ENCODE measurements around the gene ROPN1. TPM values are rescaled to one million over a fixed set of nuclear protein-coding genes. Genes with fewer than 3 reads are reported as not detected.

The ROPN1 gene
- polyA plus RNA-seq, 3 donors from 2014 or later, result not detected

DNA sequence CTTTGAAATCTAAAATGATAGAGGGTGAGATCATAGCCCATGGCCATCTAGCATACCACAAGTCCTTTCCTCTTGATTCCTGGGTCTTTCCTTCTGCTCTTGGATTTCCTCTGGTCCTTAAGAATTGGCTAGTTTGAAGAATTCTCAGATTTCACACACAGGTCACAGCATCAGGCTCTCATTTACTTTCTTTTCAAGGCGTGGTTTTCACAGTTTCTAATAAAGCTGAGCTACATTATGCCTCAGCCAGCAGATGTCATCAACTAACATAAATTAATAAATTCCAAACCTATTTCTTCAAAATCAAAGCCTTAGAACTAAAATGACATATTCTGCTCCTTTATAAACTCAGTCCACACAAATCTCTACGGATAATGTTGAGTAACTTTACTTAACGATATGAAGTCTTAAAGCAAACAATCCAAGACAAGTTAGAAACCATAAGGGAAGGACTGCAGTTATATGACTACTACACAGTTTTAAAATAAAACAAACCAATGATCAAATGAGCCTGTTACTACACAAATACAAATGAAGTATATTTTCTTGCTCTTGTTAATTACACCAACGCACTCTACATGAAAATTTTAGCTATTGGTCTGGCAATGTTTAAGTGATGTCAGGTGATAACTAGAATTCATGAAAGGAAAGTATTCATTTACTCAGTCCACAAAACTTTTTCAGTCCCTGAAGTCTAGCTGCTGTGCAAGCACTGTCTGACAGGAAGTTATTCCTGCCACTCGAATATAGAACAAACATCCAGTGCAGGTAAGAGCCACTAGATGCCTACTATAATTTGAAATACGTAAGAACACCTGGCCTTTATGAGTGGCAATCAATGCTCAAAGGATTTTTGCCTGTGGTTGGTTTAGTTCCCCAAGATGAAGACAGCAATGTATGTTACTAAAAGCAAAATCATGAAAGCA is 40.1 kb downstream of the ROPN1 start:
- peak overlapping the region in 1 of 6 donors; percentile 37 for H3K27ac Mint-ChIP-seq
- H3K4me3 Mint-ChIP-seq, result no peak overlapping the region
- no peaks in the 10 kb centered on the region for H3K4me1 Mint-ChIP-seq
- no peak for DNase-seq
- peaks cover 0 to 1% (median 0%) of the 10 kb centered on the region in 3 donors for H3K27me3 Mint-ChIP-seq (ENCODE audit: low read depth in 3 of 3)
- H3K36me3 Mint-ChIP-seq, result peaks cover 5 to 43% (median 30%) of the 10 kb centered on the region in 3 donors
- no peaks in the 10 kb centered on the region for H3K9me3 Mint-ChIP-seq

GRCh38 chr3:123949641-123950040 is 42.3 kb downstream of the ROPN1 start:
- H3K9me3 Mint-ChIP-seq, result no peaks in the 10 kb centered on the region
- H3K4me3 Mint-ChIP-seq, result no peak overlapping the region
- no peak for DNase-seq
- H3K27me3 Mint-ChIP-seq (ENCODE audit: low read depth in 3 of 3), result no peaks in the 10 kb centered on the region
- no peaks in the 10 kb centered on the region for H3K4me1 Mint-ChIP-seq
- H3K36me3 Mint-ChIP-seq, result peaks cover 5 to 42% (median 27%) of the 10 kb centered on the region in 3 donors
- H3K27ac Mint-ChIP-seq, result no peak overlapping the region

GRCh38 chr3:123948449-123948848 is 43.5 kb downstream of the ROPN1 start:
- no peak for DNase-seq
- Mint-ChIP-seq H3K27ac (no peak overlapping the region), H3K27me3 (ENCODE audit: low read depth in 3 of 3) (no peaks in the 10 kb centered on the region), H3K4me1 (no peaks in the 10 kb centered on the region), H3K36me3 (peaks cover 16 to 44% (median 30%) of the 10 kb centered on the region in 3 donors), H3K9me3 (no peaks in the 10 kb centered on the region), H3K4me3 (no peak overlapping the region)

GRCh38 chr3:123947482-123947881 is 44.4 kb downstream of the ROPN1 start:
- Mint-ChIP-seq H3K27me3 (ENCODE audit: low read depth in 3 of 3) (no peaks in the 10 kb centered on the region), H3K4me1 (no peaks in the 10 kb centered on the region), H3K9me3 (no peaks in the 10 kb centered on the region), H3K27ac (no peak overlapping the region), H3K36me3 (peaks cover 20 to 41% (median 32%) of the 10 kb centered on the region in 3 donors), H3K4me3 (no peak overlapping the region)
- no peak for DNase-seq

GRCh38 chr3:123941542-123941941 is 50.4 kb downstream of the ROPN1 start:
- Mint-ChIP-seq H3K27ac (no peak overlapping the region), H3K4me1 (no peaks in the 10 kb centered on the region), H3K36me3 (peaks cover 27 to 36% (median 30%) of the 10 kb centered on the region in 3 donors), H3K4me3 (no peak overlapping the region), H3K9me3 (no peaks in the 10 kb centered on the region), H3K27me3 (ENCODE audit: low read depth in 3 of 3) (no peaks in the 10 kb centered on the region)
- DNase-seq, result no peak

DNA sequence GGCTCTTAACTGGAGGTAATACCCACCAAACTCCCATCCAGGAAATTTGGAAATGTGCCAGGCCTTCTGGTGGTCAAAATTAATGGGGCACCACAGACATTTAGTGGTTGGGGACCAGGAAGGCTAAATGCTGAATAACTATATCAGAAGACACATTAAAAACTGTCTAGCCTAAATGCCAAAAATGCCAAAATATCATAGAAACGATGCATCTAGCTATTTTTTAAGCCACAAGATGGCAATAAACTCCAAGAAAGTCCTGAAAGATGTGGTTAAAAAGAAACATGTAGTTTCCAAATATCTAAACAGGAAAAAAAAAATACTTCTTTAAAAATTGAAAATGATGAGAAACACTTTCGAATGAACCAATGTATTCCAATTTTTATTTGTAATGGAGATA is 50.8 kb downstream of the ROPN1 start:
- H3K27ac Mint-ChIP-seq, result no peak overlapping the region
- H3K36me3 Mint-ChIP-seq, result peaks cover 27 to 37% (median 30%) of the 10 kb centered on the region in 3 donors
- H3K4me1 Mint-ChIP-seq, result no peaks in the 10 kb centered on the region
- H3K27me3 Mint-ChIP-seq (ENCODE audit: low read depth in 3 of 3), result no peaks in the 10 kb centered on the region
- no peak for DNase-seq
- H3K4me3 Mint-ChIP-seq, result no peak overlapping the region
- H3K9me3 Mint-ChIP-seq, result no peaks in the 10 kb centered on the region

DNA sequence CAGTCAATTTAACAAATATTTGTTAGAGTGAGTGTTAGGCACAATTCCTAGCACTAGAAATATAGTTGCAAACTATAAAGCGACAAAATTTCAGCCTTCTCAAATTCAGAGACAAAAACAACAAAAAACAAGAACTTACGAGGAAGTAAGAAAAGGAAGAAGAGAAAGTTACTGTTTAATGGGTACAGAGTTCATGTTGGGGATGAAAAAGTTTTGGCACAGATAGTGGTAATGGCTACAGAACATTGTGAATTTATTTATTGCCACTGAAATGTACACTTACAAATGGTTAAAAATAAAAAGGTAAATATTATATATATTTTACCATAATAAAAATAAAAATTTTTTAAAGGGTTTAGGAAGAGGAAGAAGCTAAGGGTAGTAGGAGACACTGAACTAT is 52.2 kb downstream of the ROPN1 start:
- H3K9me3 Mint-ChIP-seq, result no peaks in the 10 kb centered on the region
- H3K4me1 Mint-ChIP-seq, result no peaks in the 10 kb centered on the region
- H3K4me3 Mint-ChIP-seq, result no peak overlapping the region
- peaks cover 26 to 38% (median 35%) of the 10 kb centered on the region in 3 donors for H3K36me3 Mint-ChIP-seq
- H3K27me3 Mint-ChIP-seq (ENCODE audit: low read depth in 3 of 3), result no peaks in the 10 kb centered on the region
- no peak for DNase-seq
- no peak overlapping the region for H3K27ac Mint-ChIP-seq

DNA sequence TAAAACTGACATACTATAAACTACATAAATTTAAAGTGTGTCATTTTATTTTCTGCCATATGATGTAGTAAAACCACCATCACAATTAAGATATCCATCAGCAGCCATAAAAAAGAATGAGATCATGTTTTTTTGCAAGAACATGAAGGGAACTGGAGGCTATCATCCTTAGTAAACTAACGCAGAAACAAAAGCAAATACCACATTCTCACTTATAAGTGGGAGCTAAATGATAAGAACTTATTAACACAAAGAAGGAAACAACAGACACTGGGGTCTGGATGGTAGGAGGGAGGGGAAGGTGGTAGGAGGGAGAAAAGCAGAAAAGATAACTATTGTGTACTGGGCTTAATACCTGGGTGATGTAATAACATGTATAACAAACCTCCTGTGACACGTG is 55.5 kb downstream of the ROPN1 start:
- H3K27ac Mint-ChIP-seq, result no peak overlapping the region
- H3K36me3 Mint-ChIP-seq, result peaks cover 34 to 43% (median 39%) of the 10 kb centered on the region in 3 donors

GRCh38 chr3:123935830-123936229 is 56.1 kb downstream of the ROPN1 start:
- Mint-ChIP-seq H3K4me1 (no peaks in the 10 kb centered on the region), H3K36me3 (peaks cover 35 to 46% (median 41%) of the 10 kb centered on the region in 3 donors), H3K27me3 (ENCODE audit: low read depth in 3 of 3) (peaks cover 0 to under 1% (median 0%) of the 10 kb centered on the region in 3 donors), H3K9me3 (no peaks in the 10 kb centered on the region), H3K27ac (no peak overlapping the region), H3K4me3 (no peak overlapping the region)
- no peak for DNase-seq

More for the DNA sequence above, 55.5 kb downstream of the ROPN1 start:
- no peak overlapping the region for H3K4me3 Mint-ChIP-seq
- H3K27me3 Mint-ChIP-seq (ENCODE audit: low read depth in 3 of 3), result no peaks in the 10 kb centered on the region
- H3K9me3 Mint-ChIP-seq, result no peaks in the 10 kb centered on the region
- no peak for DNase-seq
- H3K4me1 Mint-ChIP-seq, result no peaks in the 10 kb centered on the region

- peaks cover 0 to 2% (median 0%) of the 10 kb centered on the region in 3 donors for H3K27me3 Mint-ChIP-seq (ENCODE audit: low read depth in 3 of 3)
- H3K27ac Mint-ChIP-seq, result no peak overlapping the region
- no peaks in the 10 kb centered on the region for H3K4me1 Mint-ChIP-seq
- no peaks in the 10 kb centered on the region for H3K9me3 Mint-ChIP-seq
- H3K4me3 Mint-ChIP-seq, result no peak overlapping the region
- peaks cover 28 to 43% (median 36%) of the 10 kb centered on the region in 3 donors for H3K36me3 Mint-ChIP-seq
- no peak for DNase-seq
These were observed 57.7 kb downstream of the ROPN1 start for GRCh38 chr3:123934250-123934649.

DNA sequence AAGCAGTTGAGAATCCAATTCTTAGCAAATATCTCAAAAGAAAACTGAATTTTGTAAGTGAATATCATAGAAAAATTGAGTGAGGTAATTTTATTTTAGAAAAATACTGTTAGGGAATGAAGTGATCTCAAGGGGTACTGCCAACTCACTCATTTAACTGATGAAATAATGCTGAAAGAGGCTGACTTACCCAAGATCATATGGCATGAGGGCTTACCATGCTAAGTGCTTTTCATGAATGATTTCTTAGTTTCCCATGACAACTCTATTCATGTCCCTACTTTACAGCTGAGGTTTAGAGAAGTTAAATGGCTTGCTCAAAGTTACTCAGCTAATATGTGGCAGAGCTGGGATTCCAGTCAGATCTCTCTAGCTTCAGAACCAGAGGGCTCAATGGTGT is 61.5 kb downstream of the ROPN1 start:
- H3K4me1 Mint-ChIP-seq, result no peaks in the 10 kb centered on the region
- peaks cover 22 to 38% (median 37%) of the 10 kb centered on the region in 3 donors for H3K36me3 Mint-ChIP-seq
- DNase-seq, result no peak
- no peaks in the 10 kb centered on the region for H3K9me3 Mint-ChIP-seq
- peaks cover 0 to 2% (median 0%) of the 10 kb centered on the region in 3 donors for H3K27me3 Mint-ChIP-seq (ENCODE audit: low read depth in 3 of 3)
- H3K4me3 Mint-ChIP-seq, result no peak overlapping the region
- H3K27ac Mint-ChIP-seq, result no peak overlapping the region

GRCh38 chr3:123929325-123929724 is 62.6 kb downstream of the ROPN1 start:
- Mint-ChIP-seq H3K27ac (no peak overlapping the region), H3K4me3 (no peak overlapping the region), H3K27me3 (ENCODE audit: low read depth in 3 of 3) (peaks cover 0 to 2% (median 0%) of the 10 kb centered on the region in 3 donors), H3K4me1 (no peaks in the 10 kb centered on the region), H3K9me3 (peaks cover 0 to 6% (median under 1%) of the 10 kb centered on the region in 6 donors), H3K36me3 (peaks cover 30 to 47% (median 47%) of the 10 kb centered on the region in 3 donors)
- no peak for DNase-seq

GRCh38 chr3:123926396-123926795 is 65.5 kb downstream of the ROPN1 start:
- Mint-ChIP-seq H3K36me3 (peaks cover 43 to 59% (median 52%) of the 10 kb centered on the region in 3 donors), H3K9me3 (peaks cover 12 to 28% (median 18%) of the 10 kb centered on the region in 6 donors), H3K27ac (no peak overlapping the region)

DNA sequence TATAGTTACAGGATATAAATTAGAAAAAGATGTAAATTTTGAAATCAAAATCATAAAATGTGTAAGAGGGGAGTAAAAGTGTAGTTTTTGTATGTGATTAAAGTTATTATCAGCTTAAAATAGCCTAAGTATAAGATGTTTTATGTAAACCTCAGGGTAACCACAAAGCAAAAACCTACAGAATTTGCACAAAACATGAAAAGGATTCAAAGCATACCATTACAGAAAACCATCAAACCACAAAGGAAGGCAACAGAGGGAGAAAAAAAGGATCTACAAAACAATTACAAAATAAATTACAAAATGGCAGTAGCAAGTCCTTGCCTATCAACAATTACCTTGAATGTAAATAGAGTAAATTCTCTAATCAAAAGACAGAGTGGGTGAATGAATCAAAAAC is 71.1 kb downstream of the ROPN1 start:
- H3K27ac Mint-ChIP-seq, result no peak overlapping the region
- H3K4me1 Mint-ChIP-seq, result no peaks in the 10 kb centered on the region
- peaks cover 0 to 2% (median 0%) of the 10 kb centered on the region in 3 donors for H3K27me3 Mint-ChIP-seq (ENCODE audit: low read depth in 3 of 3)
- no peak for DNase-seq
- peaks cover 21 to 47% (median 35%) of the 10 kb centered on the region in 6 donors for H3K9me3 Mint-ChIP-seq
- peaks cover 58 to 74% (median 72%) of the 10 kb centered on the region in 3 donors for H3K36me3 Mint-ChIP-seq
- no peak overlapping the region for H3K4me3 Mint-ChIP-seq

More at GRCh38 chr3:123926396-123926795, 65.5 kb downstream of the ROPN1 start:
- DNase-seq, result no peak
- no peak overlapping the region for H3K4me3 Mint-ChIP-seq
- H3K27me3 Mint-ChIP-seq (ENCODE audit: low read depth in 3 of 3), result peaks cover 0 to 4% (median 0%) of the 10 kb centered on the region in 3 donors
- no peaks in the 10 kb centered on the region for H3K4me1 Mint-ChIP-seq
